H9 (cell line): Measurements from ENCODE around the gene NAB2. TPM values are rescaled to one million over a fixed set of nuclear protein-coding genes. Genes with fewer than 3 reads are reported as not detected.
A peak's percentile ranks its signal among the peaks of the same experiment; 100 is the strongest.

Source experiments
- DNase-seq: peaks from one replicate; pipeline ENCODE4 v3.0.0-alpha.2; 2017
- H2AFZ ChIP-seq: one replicate; pipeline ENCODE4 v1.6.1; 2013; ENCODE audit warnings: mild to moderate bottlenecking, low read length, control low read depth, moderate library complexity
- H2AK5ac ChIP-seq: 2 replicates; pipeline ENCODE4 v1.6.1; 2013; ENCODE audit warnings: low read length, control low read depth, mixed read lengths; ENCODE audit not compliant: insufficient read length
- H2BK120ac ChIP-seq: one replicate; pipeline ENCODE4 v1.6.1; 2013; ENCODE audit warnings: low read depth, mild to moderate bottlenecking, low read length, control low read depth, inconsistent platforms; ENCODE audit not compliant: poor library complexity, severe bottlenecking
- H2BK12ac ChIP-seq: 2 replicates; pipeline ENCODE4 v1.6.1; 2013; ENCODE audit warnings: low read length, control low read depth, mixed read lengths, low read depth; ENCODE audit not compliant: insufficient read length
- H2BK15ac ChIP-seq: 2 replicates; pipeline ENCODE4 v1.6.1; 2013; ENCODE audit warnings: low read depth, low read length, control low read depth
- H2BK20ac ChIP-seq: one replicate; pipeline ENCODE4 v1.6.1; 2013; ENCODE audit warnings: low read depth, mild to moderate bottlenecking, low read length, control low read depth, inconsistent platforms; ENCODE audit not compliant: poor library complexity, severe bottlenecking
- H2BK5ac ChIP-seq: 2 replicates; pipeline ENCODE4 v1.6.1; 2013; ENCODE audit warnings: low read length, control low read depth, mixed read lengths; ENCODE audit not compliant: insufficient read length
- H3K14ac ChIP-seq: 2 replicates; pipeline ENCODE4 v1.6.1; 2013; ENCODE audit warnings: low read length, control low read depth; ENCODE audit not compliant: insufficient read depth
- H3K18ac ChIP-seq: 2 replicates; pipeline ENCODE4 v1.6.1; 2013; ENCODE audit warnings: low read depth, mild to moderate bottlenecking, mixed read lengths, low read length, control low read depth; ENCODE audit not compliant: insufficient read length
- H3K23ac ChIP-seq: 2 replicates; pipeline ENCODE4 v1.6.1; 2013; ENCODE audit warnings: low read length, control low read depth, mixed read lengths, low read depth; ENCODE audit not compliant: insufficient read length
- H3K23me2 ChIP-seq: 2 replicates; pipeline ENCODE4 v1.6.1; 2013; ENCODE audit warnings: low read depth, mild to moderate bottlenecking, mixed read lengths, low read length, control low read depth; ENCODE audit not compliant: insufficient read length, poor library complexity, severe bottlenecking
- H3K27ac ChIP-seq: 2 replicates; pipeline ENCODE4 v1.5.1; 2013; ENCODE audit warnings: low read length, control low read depth, mixed read lengths, low read depth; ENCODE audit not compliant: insufficient read length
- H3K27me3 ChIP-seq: 2 replicates; pipeline ENCODE4 v1.6.1; 2013; ENCODE audit warnings: low read length, control low read depth, inconsistent platforms; ENCODE audit not compliant: insufficient read depth
- H3K4ac ChIP-seq: 2 replicates; pipeline ENCODE4 v1.6.1; 2013; ENCODE audit warnings: low read depth, mild to moderate bottlenecking, control low read depth, inconsistent platforms, low read length, moderate library complexity
- H3K4me1 ChIP-seq: 2 replicates; pipeline ENCODE4 v1.6.1; 2013; ENCODE audit warnings: low read length, control low read depth, inconsistent platforms; ENCODE audit not compliant: insufficient read depth
- H3K4me2 ChIP-seq: 2 replicates; pipeline ENCODE4 v1.6.1; 2013; ENCODE audit warnings: low read length, control low read depth, mixed read lengths; ENCODE audit not compliant: insufficient read length, insufficient read depth
- H3K56ac ChIP-seq: 2 replicates; pipeline ENCODE4 v1.6.1; 2013; ENCODE audit warnings: low read depth, mild to moderate bottlenecking, mixed read lengths, low read length, control low read depth; ENCODE audit not compliant: insufficient read length
- H3K79me1 ChIP-seq: 2 replicates; pipeline ENCODE4 v1.6.1; 2013; ENCODE audit warnings: low read depth, mild to moderate bottlenecking, moderate library complexity, low read length, control low read depth, inconsistent platforms; ENCODE audit not compliant: insufficient read depth, poor library complexity, severe bottlenecking
- H3K79me2 ChIP-seq: 2 replicates; pipeline ENCODE4 v1.6.1; 2013; ENCODE audit warnings: low read length, control low read depth, inconsistent platforms; ENCODE audit not compliant: insufficient read depth
- H3K9ac ChIP-seq: 2 replicates; pipeline ENCODE4 v1.6.1; 2013; ENCODE audit warnings: low read length, control low read depth, mixed read lengths; ENCODE audit not compliant: insufficient read length; ENCODE audit errors: extremely low read depth
- H3K9me3 ChIP-seq: one replicate; pipeline ENCODE4 v1.6.1; 2013; ENCODE audit warnings: low read depth, low read length, inconsistent platforms; ENCODE audit not compliant: control insufficient read depth
- H3T11ph ChIP-seq: one replicate; pipeline ENCODE4 v1.6.1; 2013; ENCODE audit warnings: mild to moderate bottlenecking, low read length, control low read depth, inconsistent platforms
- H4K20me1 ChIP-seq: one replicate; pipeline ENCODE4 v1.6.1; 2013; ENCODE audit not compliant: control insufficient read depth, insufficient read length, insufficient read depth
- H4K5ac ChIP-seq: 2 replicates; pipeline ENCODE4 v1.6.1; 2013; ENCODE audit warnings: low read depth, mild to moderate bottlenecking, mixed read lengths, low read length, control low read depth; ENCODE audit not compliant: insufficient read length
- H4K8ac ChIP-seq: replicated peaks from 2 replicates; pipeline ENCODE4 v1.6.1; 2013; ENCODE audit warnings: low read length, control low read depth, mixed read lengths, low read depth; ENCODE audit not compliant: insufficient read length
- H4K91ac ChIP-seq: 2 replicates; pipeline ENCODE4 v1.6.1; 2013; ENCODE audit warnings: low read depth, mild to moderate bottlenecking, moderate library complexity, mixed read lengths, low read length, control low read depth; ENCODE audit not compliant: insufficient read length
- H3K27ac Mint-ChIP-seq, 3 experiments: 2 replicates in 2 of 3; 3 replicates in 1 of 3; pipeline ENCODE4 v1.8.0; 2020 to 2021; ENCODE audit warnings: mixed read lengths in 3 of 3, mild to moderate bottlenecking in 1 of 3, moderate library complexity in 1 of 3
- H3K27me3 Mint-ChIP-seq: 2 replicates; pipeline ENCODE4 v1.8.0; 2021; ENCODE audit warnings: low read depth, mild to moderate bottlenecking, moderate library complexity, mixed read lengths
- H3K36me3 Mint-ChIP-seq, 3 experiments: 2 replicates in 2 of 3; 3 replicates in 1 of 3; pipeline ENCODE4 v1.8.0; 2020 to 2021; ENCODE audit warnings: low read depth in 3 of 3, mixed read lengths in 3 of 3; ENCODE audit not compliant: insufficient read depth in 1 of 3
- H3K4me1 Mint-ChIP-seq, 2 experiments: 2 replicates each; pipeline ENCODE4 v1.8.0; 2020; ENCODE audit warnings: mixed read lengths in 2 of 2
- H3K4me3 Mint-ChIP-seq, 2 experiments: 2 replicates in 1 of 2; 3 replicates in 1 of 2; pipeline ENCODE4 v1.8.0; 2020 to 2021; ENCODE audit warnings: mild to moderate bottlenecking in 2 of 2, mixed read lengths in 2 of 2, moderate library complexity in 1 of 2
- H3K9me3 Mint-ChIP-seq, 2 experiments: 2 replicates in 1 of 2; 3 replicates in 1 of 2; pipeline ENCODE4 v1.8.0; 2020; ENCODE audit warnings: mild to moderate bottlenecking in 2 of 2, mixed read lengths in 2 of 2, moderate library complexity in 1 of 2
- WGBS: extraction: QIAGEN DNeasy Blood & Tissue Kit; methylation state at CpG from one replicate; pipeline ENCODE4 v1.1.7; 2013; ENCODE audit warnings: missing lambda C conversion rate, low lambda C conversion rate, mixed read lengths; ENCODE audit not compliant: insufficient read length; ENCODE audit errors: extremely low coverage; 5-methylcytosine and 5-hydroxymethylcytosine counted together
- total RNA-seq: library from RNA; stranded (reverse); gene quantifications from 2 replicates; pipeline ENCODE4 v1.2.1, GENCODE V29; 2021
- TF ChIP-seq, protein P1 (sequence below): fragments of 200-600 bp; sonication (generic); conservative IDR thresholded peaks from 3 replicates; pipeline ENCODE4 v1.8.0; 2021; ENCODE audit warnings: antibody characterized with exemption, mild to moderate bottlenecking

The NAB2 gene
- total RNA-seq, 1 experiment from 2014 or later, result 67.8 TPM

DNA sequence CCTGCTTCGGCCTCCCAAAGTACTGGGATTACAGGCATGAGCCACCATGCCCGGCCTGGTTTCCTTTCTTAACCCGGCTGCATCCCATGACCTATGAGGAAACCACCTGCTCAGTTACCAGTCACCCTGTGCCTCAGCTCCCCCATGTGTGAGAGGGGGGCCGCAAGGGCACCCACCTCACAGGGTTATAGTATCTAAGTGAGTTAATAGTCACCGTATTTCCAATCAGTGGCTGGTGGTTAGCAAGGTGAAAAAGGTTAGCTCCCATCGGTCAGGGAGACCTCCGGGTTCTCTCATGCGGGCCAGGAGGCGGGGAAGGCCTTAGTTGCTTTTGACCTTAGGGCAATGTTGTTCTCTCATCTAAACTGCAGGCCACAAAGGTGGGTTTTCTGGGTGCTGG is 46.0 kb downstream of the NAB2 start:
- Mint-ChIP-seq H3K27me3 (no peaks in the 10 kb centered on the region), H3K4me1 (peaks cover 66 to 72% of the 10 kb centered on the region in 2 experiments), H3K4me3 (peak overlapping the region in 1 of 2 experiments; percentile 70; a peak in 1 of 5 replicates), H3K9me3 (no peaks in the 10 kb centered on the region), H3K36me3 (peaks cover 6 to 31% (median 17%) of the 10 kb centered on the region in 3 experiments; a peak in 6 of 7 replicates), H3K27ac (peak overlapping the region; percentile 93 to 97 (median 94))
- Histone ChIP-seq H3K23ac (no peak overlapping the region), H3K23me2 (peaks cover 3% of the 10 kb centered on the region), H2BK20ac (no peak overlapping the region), H4K20me1 (no peaks in the 10 kb centered on the region), H4K91ac (no peak overlapping the region), H4K8ac (no peak overlapping the region), H3T11ph (no peak overlapping the region), H3K9me3 (no peaks in the 10 kb centered on the region), H3K4me2 (no peak overlapping the region), H3K18ac (no peak overlapping the region), H3K9ac (no peak overlapping the region), H2AFZ (no peak overlapping the region), H3K4ac (no peak overlapping the region), H3K56ac (no peak overlapping the region), H2BK12ac (no peak overlapping the region), H3K79me2 (peaks cover 23% of the 10 kb centered on the region; the same call in 1 of the 2 replicates), H3K27me3 (no peaks in the 10 kb centered on the region), H2AK5ac (no peak overlapping the region), H3K27ac (no peak overlapping the region), H3K79me1 (peaks cover 13% of the 10 kb centered on the region), H2BK120ac (no peak overlapping the region), H3K4me1 (peaks cover 29% of the 10 kb centered on the region), H2BK15ac (no peak overlapping the region), H2BK5ac (no peak overlapping the region), H4K5ac (no peak overlapping the region), H3K14ac (no peak overlapping the region)
- TF ChIP-seq, protein P1, sequence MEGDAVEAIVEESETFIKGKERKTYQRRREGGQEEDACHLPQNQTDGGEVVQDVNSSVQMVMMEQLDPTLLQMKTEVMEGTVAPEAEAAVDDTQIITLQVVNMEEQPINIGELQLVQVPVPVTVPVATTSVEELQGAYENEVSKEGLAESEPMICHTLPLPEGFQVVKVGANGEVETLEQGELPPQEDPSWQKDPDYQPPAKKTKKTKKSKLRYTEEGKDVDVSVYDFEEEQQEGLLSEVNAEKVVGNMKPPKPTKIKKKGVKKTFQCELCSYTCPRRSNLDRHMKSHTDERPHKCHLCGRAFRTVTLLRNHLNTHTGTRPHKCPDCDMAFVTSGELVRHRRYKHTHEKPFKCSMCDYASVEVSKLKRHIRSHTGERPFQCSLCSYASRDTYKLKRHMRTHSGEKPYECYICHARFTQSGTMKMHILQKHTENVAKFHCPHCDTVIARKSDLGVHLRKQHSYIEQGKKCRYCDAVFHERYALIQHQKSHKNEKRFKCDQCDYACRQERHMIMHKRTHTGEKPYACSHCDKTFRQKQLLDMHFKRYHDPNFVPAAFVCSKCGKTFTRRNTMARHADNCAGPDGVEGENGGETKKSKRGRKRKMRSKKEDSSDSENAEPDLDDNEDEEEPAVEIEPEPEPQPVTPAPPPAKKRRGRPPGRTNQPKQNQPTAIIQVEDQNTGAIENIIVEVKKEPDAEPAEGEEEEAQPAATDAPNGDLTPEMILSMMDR, result no peak
- DNase-seq, result no peak
- no CpG with 5 or more reads among the region's 9 CpGs for WGBS
